B cell (primary cell): ENCODE results near the gene ATG2A. TPM values are rescaled to one million over a fixed set of nuclear protein-coding genes. Genes with fewer than 3 reads are reported as not detected.

ENCODE experiments used
- ATAC-seq: fragments of 200-7000 bp; cut with Tn5 transposase; one replicate; pipeline ENCODE4 v1.10.0; 2021; ENCODE audit warnings: low read depth, mild to moderate bottlenecking, moderate number of reproducible peaks, moderate library complexity
- CTCF ChIA-PET: fragments of 350-600 bp; sonication (Branson Sonifier 250); formaldehyde crosslinking; loops from one replicate; lab custom pipeline; 2021; ENCODE audit warnings: antibody characterized with exemption, inconsistent platforms; lab: Charles Lee
- POLR2A ChIA-PET: fragments of 350-600 bp; sonication (Branson Sonifier 250); formaldehyde crosslinking; loops from one replicate; lab custom pipeline; 2021; ENCODE audit warnings: antibody characterized with exemption; lab: Charles Lee
- DNase-seq: peaks from one replicate; pipeline ENCODE4 v3.0.0; 2013
- H2AFZ ChIP-seq: 2 replicates; pipeline ENCODE4 v1.6.1; 2012; ENCODE audit warnings: mild to moderate bottlenecking, low read depth, low read length; ENCODE audit not compliant: insufficient read depth, poor library complexity, severe bottlenecking
- H3K27ac ChIP-seq, 2 donors: 1 replicate in 1 of 2; 2 replicates in 1 of 2; pipeline ENCODE4 v1.5.1; 2012 to 2013; ENCODE audit warnings: low read length in 2 of 2, mild to moderate bottlenecking in 2 of 2, moderate library complexity in 1 of 2
- H3K27me3 ChIP-seq, 4 experiments: fragments of 200-600 bp in 1 of 4; sonication (generic) in 1 of 4; replicated peaks in 1 of 4; 1 replicate in 2 of 4; 2 replicates in 2 of 4; pipeline versions ENCODE4 v1.6.1 to v1.7.0; 2013 to 2016; ENCODE audit warnings: low read length in 3 of 4, mild to moderate bottlenecking in 2 of 4, mixed read lengths in 1 of 4, moderate library complexity in 1 of 4; ENCODE audit not compliant: insufficient read depth in 4 of 4, control insufficient read depth in 3 of 4; ENCODE audit errors: control extremely low read depth in 1 of 4
- H3K36me3 ChIP-seq, 2 experiments: replicated peaks in 1 of 2; 1 replicate in 1 of 2; 2 replicates in 1 of 2; pipeline versions ENCODE4 v1.6.1 to v1.7.1; 2013; ENCODE audit warnings: low read length in 1 of 2; ENCODE audit not compliant: insufficient read depth in 2 of 2, control insufficient read depth in 1 of 2; ENCODE audit errors: control extremely low read depth in 1 of 2, extremely low read depth in 1 of 2
- H3K4me1 ChIP-seq, 2 donors: fragments of 200-600 bp in 1 of 2; sonication (generic) in 1 of 2; 1 replicate in 1 of 2; 2 replicates in 1 of 2; pipeline versions ENCODE4 v1.5.1 to v1.6.1; 2013 to 2017; ENCODE audit warnings: low read length in 2 of 2; ENCODE audit not compliant: control insufficient read depth in 2 of 2, insufficient read depth in 2 of 2
- H3K4me2 ChIP-seq: replicated peaks from 2 replicates; pipeline ENCODE3; 2012; ENCODE audit warnings: mild to moderate bottlenecking, low read depth, low read length; ENCODE audit not compliant: poor library complexity, severe bottlenecking
- H3K4me3 ChIP-seq, 5 experiments: fragments of 200-600 bp in 1 of 5; sonication (generic) in 1 of 5; 1 replicate in 3 of 5; 2 replicates in 2 of 5; pipeline versions ENCODE4 v1.5.1 to v1.7.0; 2011 to 2016; ENCODE audit warnings: low read length in 4 of 5, mild to moderate bottlenecking in 4 of 5, low read depth in 2 of 5, control low read depth in 1 of 5, moderate library complexity in 1 of 5; ENCODE audit not compliant: insufficient read depth in 1 of 5; ENCODE audit errors: control extremely low read depth in 1 of 5, extremely low read depth in 1 of 5
- H3K79me2 ChIP-seq: fragments of 200-600 bp; sonication (generic); one replicate; pipeline ENCODE4 v1.6.0; 2016; ENCODE audit warnings: low read length; ENCODE audit not compliant: control insufficient read depth, insufficient read depth
- H3K9ac ChIP-seq: fragments of 200-600 bp; sonication (generic); 2 replicates; pipeline ENCODE4 v1.6.1; 2017; ENCODE audit warnings: mild to moderate bottlenecking, low read length, moderate library complexity
- H3K9me3 ChIP-seq, 3 donors: one replicate each; pipeline versions ENCODE4 v1.6.1 to v1.7.1; 2013; ENCODE audit warnings: low read length in 2 of 3; ENCODE audit not compliant: control insufficient read depth in 2 of 3, insufficient read depth in 1 of 3; ENCODE audit errors: control extremely low read depth in 1 of 3
- H4K20me1 ChIP-seq: 2 replicates; pipeline ENCODE4 v1.6.0; 2012; ENCODE audit warnings: mild to moderate bottlenecking, low read length; ENCODE audit not compliant: insufficient read depth, control insufficient read depth, poor library complexity, severe bottlenecking
- H3K27ac Mint-ChIP-seq: one replicate; pipeline ENCODE4 v1.8.0; 2021; ENCODE audit warnings: mixed read lengths
- H3K27me3 Mint-ChIP-seq: one replicate; pipeline ENCODE4 v1.8.0; 2021; ENCODE audit warnings: mixed read lengths
- H3K4me1 Mint-ChIP-seq: one replicate; pipeline ENCODE4 v1.8.0; 2021; ENCODE audit warnings: mixed read lengths
- H3K4me3 Mint-ChIP-seq: one replicate; pipeline ENCODE4 v1.8.0; 2021; ENCODE audit warnings: mixed read lengths
- H3K9me3 Mint-ChIP-seq: one replicate; pipeline ENCODE4 v1.8.0; 2022; ENCODE audit warnings: mixed read lengths; ENCODE audit not compliant: insufficient read depth
- CTCF ChIP-seq: fragments of 200-600 bp; IDR thresholded peaks from one replicate; pipeline ENCODE4 v1.8.0; 2022; ENCODE audit warnings: antibody characterized with exemption, mild to moderate bottlenecking
- EZH2 ChIP-seq: IDR thresholded peaks from 2 replicates; pipeline ENCODE4 v1.6.1; 2012; ENCODE audit warnings: borderline replicate concordance, low read depth, mild to moderate bottlenecking, moderate library complexity, low read length; ENCODE audit not compliant: insufficient read depth, poor library complexity, severe bottlenecking
- WGBS: methylation state at CpG from one replicate; pipeline ENCODE4 v1.1.5; 2013; ENCODE audit warnings: missing lambda C conversion rate; ENCODE audit not compliant: insufficient coverage; 5-methylcytosine and 5-hydroxymethylcytosine counted together
- intact Hi-C: fragments of 100-400 bp; cut with micrococcal nuclease; formaldehyde crosslinking; loops from one replicate; pipeline ENCODE4 v1.10.0; 2022
- polyA plus RNA-seq: library from polyadenylated mRNA; depleted of rRNA; stranded (reverse); fragments of >200 nt; gene quantifications from 2 replicates; pipeline ENCODE4 v1.2.3, GENCODE V29; 2012
- small RNA-seq: library from RNA; depleted of rRNA; stranded (forward); fragments of <200 nt; gene quantifications from one replicate; pipeline ENCODE3, GENCODE V24; 2012; ENCODE audit warnings: low replicate concordance, low read depth; ENCODE audit not compliant: insufficient read length
- total RNA-seq, 2 donors: library from RNA; stranded (reverse); fragments of 120-200 nt in 1 of 2; gene quantifications; 1 replicate in 1 of 2; 2 replicates in 1 of 2; pipeline versions ENCODE4 v1.2.3 to v1.2.4, GENCODE V29; 2013 to 2022

Gene ATG2A
- total and polyA plus RNA-seq, 2 donors (not counting 1 experiment from before 2014, with no cell fraction given), result 24.3 to 38.6 TPM

GRCh38 chr11:64845129-64845775 is 71.8 kb downstream of the ATG2A start:
- no peaks in the 10 kb centered on the region for H3K27me3 Mint-ChIP-seq
- Histone ChIP-seq H4K20me1 (no peaks in the 10 kb centered on the region), H3K4me2 (peak overlapping the region; percentile 88), H3K4me1 (peaks cover 38 to 51% of the 10 kb centered on the region in 2 donors), H3K79me2 (peaks cover 30% of the 10 kb centered on the region), H3K9me3 (no peaks in the 10 kb centered on the region), H3K4me3 (peak overlapping the region in 4 of 5 experiments; percentile 56 to 62 (median 59)), H3K36me3 (no peaks in the 10 kb centered on the region), H3K27me3 (no peaks in the 10 kb centered on the region), H3K9ac (peak overlapping the region; percentile 62), H3K27ac (peak overlapping the region; percentile 50 to 51), H2AFZ (peak overlapping the region; percentile 77)
- ChIA-PET POLR2A (interaction anchor here (0.6 to 6.9 kb wide), 6 partner anchors 20 to 102 kb away, joined by 4 to 43 read pairs (median 12); partner anchors contain the start of genes RASGRP2 and SF1), CTCF (interaction anchor here (0.6 to 29.2 kb wide), 8 partner anchors 18 to 272 kb away, joined by 3 to 1254 read pairs (median 10); partner anchors contain the start of genes ARL2, EHD1, RASGRP2 and TM7SF2)
- H3K4me3 Mint-ChIP-seq, result peak overlapping the region; percentile 72
- no peak for DNase-seq
- peak overlapping the region; percentile 72 for H3K27ac Mint-ChIP-seq
- TF ChIP-seq EZH2 (no peak), CTCF (no peak)
- H3K9me3 Mint-ChIP-seq, result no peaks in the 10 kb centered on the region
- ATAC-seq, result no peak
- WGBS, result 66% methylated on average over 4 of the region's 9 CpGs
- H3K4me1 Mint-ChIP-seq, result peaks cover 44% of the 10 kb centered on the region
- intact Hi-C loops, result loop anchor here (2.0 to 10.0 kb wide), 5 partner anchors 34 to 266 kb away; partner anchors contain the start of genes MEN1, RASGRP2, SF1 and TM7SF2

Small RNAs within 50 kb of the gene (small RNA-seq; reads per million reads assigned to genes)
- gene MIR6749 (not detected), gene MIR6750 (not detected)

Other genes with a start within 250 kb of the ATG2A start
- 0.52 TPM in 1 of 2 replicates, not detected in the other for gene NRXN2, start 194.0 kb downstream of the ATG2A start, total RNA-seq
- gene NRXN2, start 194.0 kb downstream of the ATG2A start, polyA plus RNA-seq, result 0.01 TPM in 1 of 2 replicates, not detected in the other
- gene RASGRP2, start 173.1 kb downstream of the ATG2A start, total RNA-seq, result 628 and 653 TPM in 2 replicates
- 1,139 and 1,316 TPM in 2 replicates for gene RASGRP2, start 173.1 kb downstream of the ATG2A start, polyA plus RNA-seq
- 9.1 and 9.3 TPM in 2 replicates for gene PYGM, start 157.2 kb downstream of the ATG2A start, total RNA-seq
- gene PYGM, start 157.2 kb downstream of the ATG2A start, polyA plus RNA-seq, result 9.6 and 13.2 TPM in 2 replicates
- 914 and 931 TPM in 2 replicates for gene SF1, start 138.7 kb downstream of the ATG2A start, total RNA-seq
- gene SF1, start 138.7 kb downstream of the ATG2A start, polyA plus RNA-seq, result 369 and 714 TPM in 2 replicates
- 118 and 122 TPM in 2 replicates for gene MAP4K2, start 114.0 kb downstream of the ATG2A start, total RNA-seq
- 163 and 165 TPM in 2 replicates for gene MAP4K2, start 114.0 kb downstream of the ATG2A start, polyA plus RNA-seq
- gene MEN1, start 106.7 kb downstream of the ATG2A start, total RNA-seq, result 46.3 and 48.2 TPM in 2 replicates
- 68.5 and 71.5 TPM in 2 replicates for gene MEN1, start 106.7 kb downstream of the ATG2A start, polyA plus RNA-seq
- gene CDC42BPG, start 72.6 kb downstream of the ATG2A start, total RNA-seq, result 8.7 and 9.3 TPM in 2 replicates
- 3.7 and 4.4 TPM in 2 replicates for gene CDC42BPG, start 72.6 kb downstream of the ATG2A start, polyA plus RNA-seq
- 249 and 280 TPM in 2 replicates for gene EHD1, start 38.6 kb downstream of the ATG2A start, total RNA-seq
- 208 and 223 TPM in 2 replicates for gene EHD1, start 38.6 kb downstream of the ATG2A start, polyA plus RNA-seq
- 22.6 and 24.2 TPM in 2 replicates for gene PPP2R5B, start 7.5 kb upstream of the ATG2A start, total RNA-seq
- 24.3 and 30.5 TPM in 2 replicates for gene PPP2R5B, start 7.5 kb upstream of the ATG2A start, polyA plus RNA-seq
- 0.39 TPM in 1 of 2 replicates, not detected in the other for gene GPHA2, start 18.7 kb upstream of the ATG2A start, total RNA-seq
- gene GPHA2, start 18.7 kb upstream of the ATG2A start, polyA plus RNA-seq, result 1.2 and 2.8 TPM in 2 replicates
- 0.71 and 0.95 TPM in 2 replicates for gene MAJIN, start 54.9 kb upstream of the ATG2A start, total RNA-seq
- gene MAJIN, start 54.9 kb upstream of the ATG2A start, polyA plus RNA-seq, result 1.2 and 2.4 TPM in 2 replicates
- gene BATF2, start 79.8 kb upstream of the ATG2A start, total RNA-seq, result 0.51 and 0.62 TPM in 2 replicates
- 0.39 and 1.7 TPM in 2 replicates for gene BATF2, start 79.8 kb upstream of the ATG2A start, polyA plus RNA-seq
- gene ARL2, start 97.0 kb upstream of the ATG2A start, total RNA-seq, result 43.4 and 44.4 TPM in 2 replicates
- gene ARL2, start 97.0 kb upstream of the ATG2A start, polyA plus RNA-seq, result 25.9 and 53.6 TPM in 2 replicates
- gene SNX15, start 110.2 kb upstream of the ATG2A start, total RNA-seq, result 28.5 and 30.4 TPM in 2 replicates
- 20.0 and 26.0 TPM in 2 replicates for gene SNX15, start 110.2 kb upstream of the ATG2A start, polyA plus RNA-seq
- 5.9 and 7.5 TPM in 2 replicates for gene SAC3D1, start 124.0 kb upstream of the ATG2A start, total RNA-seq
- 2.4 and 6.0 TPM in 2 replicates for gene SAC3D1, start 124.0 kb upstream of the ATG2A start, polyA plus RNA-seq
- gene NAALADL1, start 141.3 kb upstream of the ATG2A start, total RNA-seq, result 23.0 and 24.3 TPM in 2 replicates
- gene NAALADL1, start 141.3 kb upstream of the ATG2A start, polyA plus RNA-seq, result 30.8 and 40.2 TPM in 2 replicates
- 0.78 and 1.4 TPM in 2 replicates for gene CDCA5, start 166.8 kb upstream of the ATG2A start, total RNA-seq
- 1.1 and 1.3 TPM in 2 replicates for gene CDCA5, start 166.8 kb upstream of the ATG2A start, polyA plus RNA-seq
- 47.9 and 57.3 TPM in 2 replicates for gene ZFPL1, start 167.0 kb upstream of the ATG2A start, total RNA-seq
- gene ZFPL1, start 167.0 kb upstream of the ATG2A start, polyA plus RNA-seq, result 66.7 and 79.2 TPM in 2 replicates
- 223 and 225 TPM in 2 replicates for gene VPS51, start 179.0 kb upstream of the ATG2A start, total RNA-seq
- 204 and 206 TPM in 2 replicates for gene VPS51, start 179.0 kb upstream of the ATG2A start, polyA plus RNA-seq
- gene TM7SF2, start 194.7 kb upstream of the ATG2A start, total RNA-seq, result 28.5 and 35.3 TPM in 2 replicates
- gene TM7SF2, start 194.7 kb upstream of the ATG2A start, polyA plus RNA-seq, result 22.8 and 23.9 TPM in 2 replicates
- 14.1 and 14.5 TPM in 2 replicates for gene ZNHIT2, start 200.5 kb upstream of the ATG2A start, total RNA-seq
- gene ZNHIT2, start 200.5 kb upstream of the ATG2A start, polyA plus RNA-seq, result 2.0 and 6.2 TPM in 2 replicates
- 1,288 and 1,318 TPM in 2 replicates for gene FAU, start 204.9 kb upstream of the ATG2A start, total RNA-seq
- 1,483 and 1,559 TPM in 2 replicates for gene FAU, start 204.9 kb upstream of the ATG2A start, polyA plus RNA-seq
- gene MRPL49, start 205.1 kb upstream of the ATG2A start, total RNA-seq, result 48.5 and 58.5 TPM in 2 replicates
- gene MRPL49, start 205.1 kb upstream of the ATG2A start, polyA plus RNA-seq, result 39.6 and 46.8 TPM in 2 replicates
- gene SYVN1, start 217.3 kb upstream of the ATG2A start, total RNA-seq, result 187 and 188 TPM in 2 replicates
- gene SYVN1, start 217.3 kb upstream of the ATG2A start, polyA plus RNA-seq, result 250 and 282 TPM in 2 replicates